ENCODE results near the gene DPP9.
A peak's percentile ranks its signal among the peaks of the same experiment; 100 is the strongest.
"Not testable (repeated sequence)": the region's sequence is repeated elsewhere in the genome, so short reads cannot be mapped to it uniquely, and the experiment has no call there.

The DPP9 gene

GRCh38 chr19:4684312-4685095 lies 39.1 kb downstream of the DPP9 start:
- no peak for DNase-seq

GRCh38 chr19:4682417-4683200 lies 41.0 kb downstream of the DPP9 start:
- DNase-seq = no peak

- DNase-seq = not testable (repeated sequence)
Observed at GRCh38 chr19:4680021-4680420, 43.6 kb downstream of the DPP9 start.

GRCh38 chr19:4678881-4679790 lies 44.5 kb downstream of the DPP9 start:
- no peak for DNase-seq

- DNase-seq = peak; percentile 23
Observed at GRCh38 chr19:4676955-4677731, 46.5 kb downstream of the DPP9 start.

- DNase-seq = no peak
Observed at GRCh38 chr19:4675346-4675745, 48.3 kb downstream of the DPP9 start.

GRCh38 chr19:4673726-4674125 lies 49.9 kb downstream of the DPP9 start:
- DNase-seq = no peak

- DNase-seq = no peak
Observed at GRCh38 chr19:4673216-4673615, 50.4 kb downstream of the DPP9 start.

- DNase-seq = no peak
Observed at GRCh38 chr19:4671185-4671851, 52.3 kb downstream of the DPP9 start.

- DNase-seq = peak; percentile 83
Observed at GRCh38 chr19:4669723-4670480, 53.7 kb downstream of the DPP9 start, which contains the start of gene MYDGF. MYDGF (minus strand) TSS chr19:4670342; CDS start chr19:4670334, 8 bp downstream.

GRCh38 chr19:4664642-4665041 lies 59.0 kb downstream of the DPP9 start:
- DNase-seq = no peak

- DNase-seq = no peak
Observed at GRCh38 chr19:4662812-4663211, 60.8 kb downstream of the DPP9 start.

GRCh38 chr19:4662020-4662695 lies 61.5 kb downstream of the DPP9 start:
- no peak for DNase-seq

- DNase-seq = no peak
Observed at GRCh38 chr19:4660993-4661392, 62.6 kb downstream of the DPP9 start.

- peak; percentile 20 for DNase-seq
Observed at GRCh38 chr19:4660181-4660791, 63.4 kb downstream of the DPP9 start.

GRCh38 chr19:4657835-4658234 lies 65.8 kb downstream of the DPP9 start:
- DNase-seq = no peak

GRCh38 chr19:4657262-4657661 lies 66.4 kb downstream of the DPP9 start:
- no peak for DNase-seq

GRCh38 chr19:4656102-4656501 lies 67.5 kb downstream of the DPP9 start:
- DNase-seq = no peak

GRCh38 chr19:4654437-4655361 lies 68.9 kb downstream of the DPP9 start:
- DNase-seq = no peak
